Heart left ventricle (tissue), 16 donors: ENCODE measurements around the gene FLACC1. TPM values are rescaled to one million over a fixed set of nuclear protein-coding genes. Genes with fewer than 3 reads are reported as not detected.

Experiments used
- ATAC-seq, 4 donors: fragments of 200-7000 bp; cut with Tn5 transposase; one replicate each; pipeline ENCODE4 v1.9.1; 2020 to 2022; ENCODE audit warnings: moderate library complexity in 4 of 4, mild to moderate bottlenecking in 3 of 4, moderate number of reproducible peaks in 1 of 4
- DNase-seq, 5 donors: peaks; one replicate each; pipeline ENCODE4 v3.0.0-alpha.2; 2020
- H3K27ac ChIP-seq, 12 donors: fragments of 200-600 bp; sonication (generic) in 4 of 12; one replicate each; pipeline versions ENCODE4 v1.5.0 to v1.8.0; 2016 to 2022; ENCODE audit warnings: mild to moderate bottlenecking in 2 of 12
- H3K27me3 ChIP-seq, 9 donors: fragments of 200-600 bp; sonication (generic) in 2 of 9; one replicate each; pipeline versions ENCODE4 v1.5.1 to v1.8.0; 2016 to 2022; ENCODE audit warnings: mild to moderate bottlenecking in 3 of 9
- H3K36me3 ChIP-seq, 9 donors: fragments of 200-600 bp; sonication (generic) in 2 of 9; one replicate each; pipeline versions ENCODE4 v1.5.0 to v1.8.0; 2018 to 2022; ENCODE audit warnings: mild to moderate bottlenecking in 2 of 9
- H3K4me1 ChIP-seq, 12 donors: fragments of 200-600 bp; sonication (generic) in 4 of 12; one replicate each; pipeline versions ENCODE4 v1.5.0 to v1.8.0; 2016 to 2022; ENCODE audit warnings: mild to moderate bottlenecking in 3 of 12
- H3K4me3 ChIP-seq, 12 donors: fragments of 200-600 bp; sonication (generic) in 4 of 12; one replicate each; pipeline versions ENCODE4 v1.5.0 to v1.8.0; 2017 to 2022; ENCODE audit warnings: mild to moderate bottlenecking in 9 of 12, moderate library complexity in 4 of 12
- H3K9me3 ChIP-seq, 12 donors: fragments of 200-600 bp; sonication (generic) in 4 of 12; one replicate each; pipeline versions ENCODE4 v1.5.0 to v1.8.0; 2016 to 2022; ENCODE audit warnings: mild to moderate bottlenecking in 1 of 12
- CTCF ChIP-seq, 12 donors: fragments of 200-600 bp; sonication (generic) in 4 of 12; IDR thresholded peaks; one replicate each; pipeline versions ENCODE4 v1.5.0 to v1.8.0; 2018 to 2022; ENCODE audit warnings: antibody characterized with exemption in 12 of 12, mild to moderate bottlenecking in 5 of 12
- POLR2A ChIP-seq, 2 donors: fragments of 450-650 bp; IDR thresholded peaks; one replicate each; pipeline ENCODE4 v1.6.1; 2017; ENCODE audit warnings: antibody characterized with exemption in 2 of 2, mild to moderate bottlenecking in 2 of 2, moderate library complexity in 2 of 2
- WGBS, 4 donors: extraction: QIAGEN DNeasy Blood & Tissue Kit in 2 of 4; methylation state at CpG; one replicate each; pipeline versions ENCODE4 v1.1.5 to v1.1.7; 2013 to 2018; 5-methylcytosine and 5-hydroxymethylcytosine counted together
- intact Hi-C, 10 donors: fragments of 100-400 bp; cut with DNase I; formaldehyde crosslinking; loops; one replicate each; pipeline versions ENCODE4 v1.11.1 to v1.14.2; 2022
- polyA plus RNA-seq, 2 donors: library from polyadenylated mRNA; stranded (reverse); fragments of 200-250 nt; gene quantifications; one replicate each; pipeline ENCODE4 v1.2.3, GENCODE V29; 2013
- total RNA-seq, 9 donors: library from RNA; depleted of rRNA in 2 of 9; stranded (reverse); fragments of >200 nt in 2 of 9; fragmentation: NEBNext Ultra II Directional in 3 of 9; extraction: Animal tissue kit (Norgen Biotek cat#: 25700) in 3 of 9; gene quantifications; one replicate each; pipeline versions ENCODE4 v1.1.0 to v1.2.4, GENCODE V29; 2016 to 2023
- donor health status: ischemic (EF 13 %, LVEDD 7.1; RV severe dilation, severe dysfunction).
- donor health status: healthy with polysubstance abuse.
- donor health status: DM: no; HTN: yes; CAD: no.
- donor health status: DM: no; HTN: no; CAD: no.
- donor health status: ischemic (EF 25% LVEDD 6.9; RV normal size, moderate dysfunction).
- donor health status: ischemic (EF 25% LVEDD 5.7; RV mildly dilated, moderate dysfunction).
- donor health status: healthy.
- donor health status: DM: yes; HTN: yes; CAD: no.
- donor health status: ischemic (EF 35%, LVEDD 5.7; RV mildly dilated, moderate dysfunction).
- donor health status: nonischemic (EF 11% LVEDD 7.7; RV severe dilation, severe dysfunction).
- donor health status: DM: yes; HTN: yes; CAD: no.
- donor health status: PGD.
- donor health status: ischemic (EF 29% LVEDD 5.4; RV normal size, mild dysfunction).
- donor health status: nonischemic (EF 23%, LVEDD 6.1; RV moderate dilation, normal function).

The FLACC1 gene
- total and polyA plus RNA-seq, 11 donors: 1.1 to 8.1 (median 7.0) TPM

GRCh38 chr2:201403880-201404279 lies 46.7 kb upstream of the FLACC1 start:
- intact Hi-C loops: loop anchor here in 5 of 10 donors (2.0 to 10.0 kb wide), 5 partner anchors 47 to 221 kb away; partner anchors contain the start of genes STRADB (in 4 of the 5) and TRAK2 (in 4 of the 5)
- DNase-seq (no peak), ATAC-seq (no peak)
- peaks cover 0 to 71% (median 47%) of the 10 kb centered on the region in 12 donors for H3K4me1 ChIP-seq
- 58 to 70% (median 69%) methylated on average over 3 of the region's 3 CpGs for WGBS, 4 donors
- peak overlapping the region in 4 of 12 donors; percentile 6 to 46 (median 26) for H3K4me3 ChIP-seq
- H3K27me3 ChIP-seq: no peaks in the 10 kb centered on the region
- peak overlapping the region; percentile 9 to 80 (median 45) for H3K27ac ChIP-seq
- H3K36me3 ChIP-seq: peaks cover 0 to 22% (median 10%) of the 10 kb centered on the region in 9 donors
- no peaks in the 10 kb centered on the region for H3K9me3 ChIP-seq
- no peak for TF ChIP-seq CTCF (IDR thresholded peaks at IDR 0.05)
- no peak for TF ChIP-seq POLR2A (IDR thresholded peaks at IDR 0.05)

DNA sequence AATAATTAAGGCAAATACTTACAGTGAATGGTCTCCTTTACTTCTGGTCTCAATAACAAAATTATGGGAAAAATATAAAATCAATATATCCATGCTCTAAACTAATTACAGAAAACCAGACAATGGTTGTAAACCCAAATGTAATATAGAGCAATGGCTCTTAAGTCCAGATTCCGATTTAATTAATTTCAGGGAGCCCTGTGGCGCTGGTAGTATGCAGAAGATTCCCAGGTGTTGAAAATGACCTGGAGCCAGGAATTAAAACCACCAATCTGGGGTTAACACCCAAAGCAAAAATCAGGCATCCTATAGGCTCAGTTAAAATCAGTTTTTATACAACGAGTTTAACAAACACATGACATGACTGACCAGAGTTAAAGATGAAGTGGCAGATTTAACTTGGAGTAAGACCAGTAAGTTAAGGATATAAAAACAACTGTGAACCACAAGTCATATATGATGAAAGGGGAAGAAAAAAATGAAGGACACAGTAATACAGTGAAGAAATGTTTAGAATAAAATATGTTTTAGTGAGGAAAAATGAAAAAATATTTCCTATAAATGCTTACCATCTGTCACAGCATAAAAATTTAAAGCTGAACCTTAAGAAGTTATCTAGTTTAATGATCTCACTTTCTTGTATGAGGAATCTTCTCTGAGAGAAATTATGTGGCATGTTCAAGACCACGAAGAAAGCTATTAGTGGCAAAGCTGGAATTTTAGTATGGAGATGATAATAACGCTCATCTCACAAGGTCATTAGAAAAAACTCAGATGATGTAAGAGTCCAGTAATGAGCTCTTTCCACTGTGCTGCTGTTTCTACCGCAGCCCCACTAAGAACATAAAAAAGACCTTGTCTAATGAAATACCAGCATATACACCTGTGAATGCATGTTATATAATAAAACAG lies 45.8 kb upstream of the FLACC1 start:
- WGBS, 4 donors: 52 to 56% (median 54%) methylated on average over 6 of the region's 6 CpGs
- peak overlapping the region in 4 of 12 donors; percentile 0 to 46 (median 25) for H3K4me3 ChIP-seq
- peak overlapping the region in 11 of 12 donors; percentile 11 to 80 (median 47) for H3K27ac ChIP-seq
- H3K27me3 ChIP-seq: no peaks in the 10 kb centered on the region
- ATAC-seq: peak in 1 of 4 donors; percentile 48
- DNase-seq: no peak
- intact Hi-C loops: loop anchor here in 5 of 10 donors (2.0 to 10.0 kb wide), 5 partner anchors 48 to 222 kb away; partner anchors contain the start of genes STRADB (in 4 of the 5) and TRAK2 (in 4 of the 5)
- peaks cover 0 to 71% (median 44%) of the 10 kb centered on the region in 12 donors for H3K4me1 ChIP-seq
- no peaks in the 10 kb centered on the region for H3K9me3 ChIP-seq
- no peak for TF ChIP-seq POLR2A (IDR thresholded peaks at IDR 0.05)
- TF ChIP-seq CTCF (IDR thresholded peaks at IDR 0.05): no peak
- H3K36me3 ChIP-seq: peaks cover 0 to 32% (median 20%) of the 10 kb centered on the region in 9 donors

DNA sequence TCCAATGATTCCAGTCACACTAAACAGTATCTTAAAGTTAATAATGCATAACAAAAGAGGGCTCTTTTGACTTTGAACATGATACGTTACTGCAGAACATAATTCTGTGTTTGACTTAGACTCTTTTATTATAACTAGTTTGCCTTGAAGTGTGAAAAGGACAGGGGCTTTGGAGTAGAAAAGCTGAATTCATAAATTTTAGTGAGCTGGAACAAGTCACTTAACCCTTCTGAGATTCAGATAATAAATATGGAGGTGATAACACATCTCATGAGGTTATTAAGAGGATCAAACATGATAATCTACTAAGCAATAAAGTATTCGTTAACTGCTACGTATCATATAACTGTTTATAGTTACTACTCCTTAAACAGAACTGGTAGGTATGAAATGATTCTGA lies 44.7 kb upstream of the FLACC1 start:
- ATAC-seq (no peak), DNase-seq (no peak)
- intact Hi-C loops: loop anchor here in 5 of 10 donors (2.0 to 10.0 kb wide), 5 partner anchors 49 to 223 kb away; partner anchors contain the start of genes STRADB (in 4 of the 5) and TRAK2 (in 4 of the 5)
- Histone ChIP-seq H3K27ac (peak overlapping the region in 7 of 12 donors; percentile 10 to 80 (median 71)), H3K36me3 (peaks cover 0 to 43% (median 31%) of the 10 kb centered on the region in 9 donors), H3K9me3 (no peaks in the 10 kb centered on the region), H3K4me3 (peak overlapping the region in 2 of 12 donors; percentile 2 to 3), H3K27me3 (no peaks in the 10 kb centered on the region), H3K4me1 (peaks cover 0 to 65% (median 42%) of the 10 kb centered on the region in 12 donors)
- TF ChIP-seq CTCF (IDR thresholded peaks at IDR 0.05) (no peak), POLR2A (IDR thresholded peaks at IDR 0.05) (no peak)
- WGBS, 4 donors: 51 to 62% (median 60%) methylated on average over 3 of the region's 3 CpGs

GRCh38 chr2:201396595-201396994 lies 39.5 kb upstream of the FLACC1 start:
- ATAC-seq (no peak), DNase-seq (no peak)
- peaks cover 0 to 91% (median 83%) of the 10 kb centered on the region in 9 donors for H3K36me3 ChIP-seq
- H3K9me3 ChIP-seq: no peaks in the 10 kb centered on the region
- no peak overlapping the region for H3K4me3 ChIP-seq
- H3K27me3 ChIP-seq: no peaks in the 10 kb centered on the region
- intact Hi-C loops: loop anchor here in 1 of 10 donors (10.0 kb wide), 1 partner anchor 338 kb away; no protein-coding TSS in a partner anchor
- peaks cover 0 to 15% (median 6%) of the 10 kb centered on the region in 12 donors for H3K4me1 ChIP-seq
- TF ChIP-seq CTCF (IDR thresholded peaks at IDR 0.05): no peak
- no peak for TF ChIP-seq POLR2A (IDR thresholded peaks at IDR 0.05)
- WGBS, 4 donors: 82 to 94% (median 85%) methylated on average over 8 of the region's 8 CpGs
- H3K27ac ChIP-seq: no peak overlapping the region
